Fibroblast of pulmonary artery (primary cell): ENCODE data around the gene GPC5.

Experiments
- DNase-seq: peaks from one replicate; pipeline ENCODE4 v3.0.0-alpha.2; 2010; ENCODE audit warnings: low read depth
- H3K4me3 ChIP-seq: replicated peaks from 2 replicates; pipeline ENCODE4 v1.5.1; 2011; ENCODE audit warnings: low read depth, mild to moderate bottlenecking, control low read depth, low read length, moderate library complexity
- TF ChIP-seq, protein P1 (sequence below): IDR thresholded peaks from 2 replicates; pipeline ENCODE4 v1.5.1; 2011; ENCODE audit warnings: mild to moderate bottlenecking, control low read depth, low read length, inconsistent platforms; ENCODE audit errors: missing control alignments

The GPC5 gene

GRCh38 chr13:91513790-91514189 is 115.4 kb downstream of the GPC5 start:
- no peak for DNase-seq
- TF ChIP-seq, protein P1, sequence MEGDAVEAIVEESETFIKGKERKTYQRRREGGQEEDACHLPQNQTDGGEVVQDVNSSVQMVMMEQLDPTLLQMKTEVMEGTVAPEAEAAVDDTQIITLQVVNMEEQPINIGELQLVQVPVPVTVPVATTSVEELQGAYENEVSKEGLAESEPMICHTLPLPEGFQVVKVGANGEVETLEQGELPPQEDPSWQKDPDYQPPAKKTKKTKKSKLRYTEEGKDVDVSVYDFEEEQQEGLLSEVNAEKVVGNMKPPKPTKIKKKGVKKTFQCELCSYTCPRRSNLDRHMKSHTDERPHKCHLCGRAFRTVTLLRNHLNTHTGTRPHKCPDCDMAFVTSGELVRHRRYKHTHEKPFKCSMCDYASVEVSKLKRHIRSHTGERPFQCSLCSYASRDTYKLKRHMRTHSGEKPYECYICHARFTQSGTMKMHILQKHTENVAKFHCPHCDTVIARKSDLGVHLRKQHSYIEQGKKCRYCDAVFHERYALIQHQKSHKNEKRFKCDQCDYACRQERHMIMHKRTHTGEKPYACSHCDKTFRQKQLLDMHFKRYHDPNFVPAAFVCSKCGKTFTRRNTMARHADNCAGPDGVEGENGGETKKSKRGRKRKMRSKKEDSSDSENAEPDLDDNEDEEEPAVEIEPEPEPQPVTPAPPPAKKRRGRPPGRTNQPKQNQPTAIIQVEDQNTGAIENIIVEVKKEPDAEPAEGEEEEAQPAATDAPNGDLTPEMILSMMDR, result no peak

GRCh38 chr13:91516799-91517198 is 118.4 kb downstream of the GPC5 start:
- H3K4me3 ChIP-seq, result no peak overlapping the region
- DNase-seq, result no peak
- TF ChIP-seq, protein P1, result no peak

More at GRCh38 chr13:91513790-91514189, 115.4 kb downstream of the GPC5 start:
- no peak overlapping the region for H3K4me3 ChIP-seq

GRCh38 chr13:91520952-91521351 is 122.5 kb downstream of the GPC5 start:
- DNase-seq, result no peak
- TF ChIP-seq, protein P1, result no peak
- H3K4me3 ChIP-seq, result no peak overlapping the region

- no peak for DNase-seq
- TF ChIP-seq, protein P1, result no peak
- H3K4me3 ChIP-seq, result no peak overlapping the region
Observed at GRCh38 chr13:91523116-91523515, 124.7 kb downstream of the GPC5 start.

- TF ChIP-seq, protein P1, result no peak
Observed at GRCh38 chr13:91526543-91527033, 128.2 kb downstream of the GPC5 start.

GRCh38 chr13:91529739-91530482 is 131.5 kb downstream of the GPC5 start:
- no peak overlapping the region for H3K4me3 ChIP-seq
- TF ChIP-seq, protein P1, result no peak
- no peak for DNase-seq

More at GRCh38 chr13:91526543-91527033, 128.2 kb downstream of the GPC5 start:
- DNase-seq, result no peak
- no peak overlapping the region for H3K4me3 ChIP-seq

GRCh38 chr13:91531646-91532045 is 133.2 kb downstream of the GPC5 start:
- no peak for DNase-seq
- no peak overlapping the region for H3K4me3 ChIP-seq
- TF ChIP-seq, protein P1, result no peak
